Epithelial cell of alveolus of lung (primary cell): Measurements from ENCODE around the gene ANKRD11. TPM values are rescaled to one million over a fixed set of nuclear protein-coding genes. Genes with fewer than 3 reads are reported as not detected.

Source experiments
- total RNA-seq: library from RNA; depleted of rRNA; stranded (reverse); fragments of >200 nt; gene quantifications from 2 replicates; pipeline ENCODE4 v1.2.1, GENCODE V29; 2015

Gene ANKRD11
- total RNA-seq, result 59.1 and 108 TPM in 2 replicates

GRCh38 chr16:89490439-89491237 is at the start of gene ANKRD11:
TSS of gene ANKRD11 (minus strand) at chr16:89490561. CDS start at chr16:89317019, 173,542 bp downstream.

GRCh38 chr16:89507834-89508590 is 17.7 kb upstream of the ANKRD11 start, which contains the start of gene SPG7:
TSS of gene SPG7 (plus strand) at chr16:89508403. CDS start at chr16:89508418, 15 bp downstream.

Other genes starting within 250 kb of the ANKRD11 start
- gene SPG7, start 17.8 kb upstream of the ANKRD11 start, total RNA-seq, result 71.8 and 85.9 TPM in 2 replicates
- gene RPL13, start 70.1 kb upstream of the ANKRD11 start, total RNA-seq, result 9,540 and 18,030 TPM in 2 replicates
- gene CPNE7, start 85.2 kb upstream of the ANKRD11 start, total RNA-seq, result 20.0 and 46.3 TPM in 2 replicates
- 0.26 and 6.7 TPM in 2 replicates for gene DPEP1, start 123.1 kb upstream of the ANKRD11 start, total RNA-seq
- 95.1 and 158 TPM in 2 replicates for gene CHMP1A, start 167.1 kb upstream of the ANKRD11 start, total RNA-seq
- 2.3 and 3.7 TPM in 2 replicates for gene SPATA33, start 167.3 kb upstream of the ANKRD11 start, total RNA-seq
- gene CDK10, start 196.1 kb upstream of the ANKRD11 start, total RNA-seq, result 32.7 and 46.1 TPM in 2 replicates
- 10.4 and 20.0 TPM in 2 replicates for gene SPATA2L, start 211.1 kb upstream of the ANKRD11 start, total RNA-seq
- gene VPS9D1, start 230.3 kb upstream of the ANKRD11 start, total RNA-seq, result 8.7 and 11.3 TPM in 2 replicates
- 5.7 and 27.6 TPM in 2 replicates for gene ZNF276, start 231.0 kb upstream of the ANKRD11 start, total RNA-seq